Sigmoid colon (tissue), 3 donors: ENCODE measurements around the gene SEMA7A.

Experiments used
- POLR2A ChIP-seq, 2 donors: fragments of 450-650 bp; IDR thresholded peaks; one replicate each; pipeline ENCODE4 v1.6.1; 2016; ENCODE audit warnings: antibody characterized with exemption in 2 of 2, mild to moderate bottlenecking in 2 of 2, moderate library complexity in 2 of 2
- TF ChIP-seq, protein P1 (sequence below), 4 experiments: fragments of 450-650 bp in 3 of 4; fragments of 200-600 bp in 1 of 4; IDR thresholded peaks; one replicate each; pipeline ENCODE4 v1.5.1; 2016 to 2019; ENCODE audit warnings: antibody characterized with exemption in 4 of 4, mild to moderate bottlenecking in 3 of 4, moderate library complexity in 2 of 4

DNA sequence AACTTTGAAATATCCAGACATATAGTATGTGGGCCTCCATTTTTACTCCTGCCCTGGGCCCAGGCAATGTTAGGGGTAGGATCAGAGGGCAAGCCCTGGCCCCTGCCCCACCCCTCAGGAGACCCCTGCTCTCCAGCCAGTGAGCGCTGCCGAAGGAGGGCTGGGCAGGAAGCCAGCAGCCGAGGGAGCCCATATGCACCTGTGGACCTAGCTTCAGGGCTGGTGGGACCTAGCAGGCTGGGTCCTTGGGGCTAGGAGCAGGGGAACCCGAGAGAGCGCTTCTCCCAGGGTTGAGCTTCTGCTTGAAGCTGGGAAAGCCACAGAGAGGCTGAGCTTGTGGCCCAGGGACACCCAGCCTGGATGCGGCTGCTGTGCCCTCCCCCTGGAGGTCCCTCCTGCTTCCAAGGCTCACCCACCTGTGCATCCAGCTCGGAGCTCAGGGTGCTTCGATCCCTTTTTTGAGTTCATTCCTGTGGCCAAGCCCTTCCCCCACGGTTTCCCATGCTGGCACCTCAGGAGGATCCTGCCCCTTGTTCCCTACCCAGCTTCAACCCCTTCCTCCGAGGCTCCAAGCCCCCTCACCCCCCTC is 45.3 kb downstream of the SEMA7A start:
- TF ChIP-seq, protein P1, sequence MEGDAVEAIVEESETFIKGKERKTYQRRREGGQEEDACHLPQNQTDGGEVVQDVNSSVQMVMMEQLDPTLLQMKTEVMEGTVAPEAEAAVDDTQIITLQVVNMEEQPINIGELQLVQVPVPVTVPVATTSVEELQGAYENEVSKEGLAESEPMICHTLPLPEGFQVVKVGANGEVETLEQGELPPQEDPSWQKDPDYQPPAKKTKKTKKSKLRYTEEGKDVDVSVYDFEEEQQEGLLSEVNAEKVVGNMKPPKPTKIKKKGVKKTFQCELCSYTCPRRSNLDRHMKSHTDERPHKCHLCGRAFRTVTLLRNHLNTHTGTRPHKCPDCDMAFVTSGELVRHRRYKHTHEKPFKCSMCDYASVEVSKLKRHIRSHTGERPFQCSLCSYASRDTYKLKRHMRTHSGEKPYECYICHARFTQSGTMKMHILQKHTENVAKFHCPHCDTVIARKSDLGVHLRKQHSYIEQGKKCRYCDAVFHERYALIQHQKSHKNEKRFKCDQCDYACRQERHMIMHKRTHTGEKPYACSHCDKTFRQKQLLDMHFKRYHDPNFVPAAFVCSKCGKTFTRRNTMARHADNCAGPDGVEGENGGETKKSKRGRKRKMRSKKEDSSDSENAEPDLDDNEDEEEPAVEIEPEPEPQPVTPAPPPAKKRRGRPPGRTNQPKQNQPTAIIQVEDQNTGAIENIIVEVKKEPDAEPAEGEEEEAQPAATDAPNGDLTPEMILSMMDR (IDR thresholded peaks at IDR 0.05) = no peak
- no peak for TF ChIP-seq POLR2A (IDR thresholded peaks at IDR 0.05)
